Peyer's patch (tissue), 4 donors: ENCODE data around the gene SLC6A3. TPM values are rescaled to one million over a fixed set of nuclear protein-coding genes. Genes with fewer than 3 reads are reported as not detected.

Experiments used
- DNase-seq, 3 donors: peaks; one replicate each; pipeline ENCODE4 v3.0.0-alpha.2; 2017 to 2019
- H3K27ac ChIP-seq, 4 donors: fragments of 200-600 bp; sonication (generic); one replicate each; pipeline ENCODE4 v1.5.1; 2016 to 2019
- H3K27me3 ChIP-seq, 2 donors: fragments of 200-600 bp; sonication (generic); one replicate each; pipeline ENCODE4 v1.5.1; 2019
- H3K36me3 ChIP-seq, 3 donors: fragments of 200-600 bp; sonication (generic); one replicate each; pipeline ENCODE4 v1.5.1; 2016 to 2019
- H3K4me1 ChIP-seq, 4 donors: fragments of 200-600 bp; sonication (generic); one replicate each; pipeline ENCODE4 v1.5.1; 2016 to 2019
- H3K4me3 ChIP-seq, 4 donors: fragments of 200-600 bp; sonication (generic); 1 replicate in 3 of 4; 2 replicates in 1 of 4; pipeline ENCODE4 v1.5.1; 2016 to 2019; ENCODE audit warnings: mild to moderate bottlenecking in 1 of 4
- H3K9me3 ChIP-seq, 4 donors: fragments of 200-600 bp; sonication (generic); one replicate each; pipeline ENCODE4 v1.5.1; 2016 to 2019; ENCODE audit warnings: mild to moderate bottlenecking in 1 of 4
- CTCF ChIP-seq, 6 experiments: fragments of 450-650 bp in 4 of 6; fragments of 200-600 bp in 2 of 6; sonication (generic) in 1 of 6; IDR thresholded peaks; one replicate each; pipeline ENCODE4 v1.5.1; 2017 to 2019; ENCODE audit warnings: antibody characterized with exemption in 6 of 6, mild to moderate bottlenecking in 3 of 6, moderate library complexity in 1 of 6
- POLR2A ChIP-seq, 2 donors: fragments of 450-650 bp; IDR thresholded peaks; one replicate each; pipeline ENCODE4 v1.5.1; 2017; ENCODE audit warnings: antibody characterized with exemption in 2 of 2, mild to moderate bottlenecking in 2 of 2, moderate library complexity in 2 of 2
- total RNA-seq, 4 donors: library from RNA; depleted of rRNA; stranded (reverse); fragments of >200 nt; gene quantifications; one replicate each; pipeline ENCODE4 v1.1.0, GENCODE V29; 2016

SLC6A3 gene
- total RNA-seq, 4 donors from 2014 or later, result 0.40 to 0.70 TPM; not detected in 2

- TF ChIP-seq CTCF (IDR thresholded peaks at IDR 0.05), result no peak
- no peak for TF ChIP-seq POLR2A (IDR thresholded peaks at IDR 0.05)
- Histone ChIP-seq H3K27ac (no peak overlapping the region), H3K9me3 (no peaks in the 10 kb centered on the region), H3K36me3 (no peaks in the 10 kb centered on the region), H3K4me1 (no peaks in the 10 kb centered on the region), H3K4me3 (no peak overlapping the region), H3K27me3 (no peaks in the 10 kb centered on the region)
- peak in 2 of 3 donors; percentile 43 to 48 for DNase-seq
Observed at GRCh38 chr5:1409381-1410110, 35.7 kb downstream of the SLC6A3 start.

- H3K36me3 ChIP-seq, result no peaks in the 10 kb centered on the region
- no peak overlapping the region for H3K27ac ChIP-seq
- no peaks in the 10 kb centered on the region for H3K9me3 ChIP-seq
- H3K27me3 ChIP-seq, result no peaks in the 10 kb centered on the region
- DNase-seq, result peak in 2 of 3 donors; percentile 28 to 31
- no peaks in the 10 kb centered on the region for H3K4me1 ChIP-seq
- H3K4me3 ChIP-seq, result no peak overlapping the region
- no peak for TF ChIP-seq CTCF (IDR thresholded peaks at IDR 0.05)
- TF ChIP-seq POLR2A (IDR thresholded peaks at IDR 0.05), result no peak
Observed at GRCh38 chr5:1406681-1407640, 38.3 kb downstream of the SLC6A3 start.

- H3K4me3 ChIP-seq, result no peak overlapping the region
- no peak overlapping the region for H3K27ac ChIP-seq
- peak in 2 of 3 donors; percentile 23 to 40 for DNase-seq
- TF ChIP-seq POLR2A (IDR thresholded peaks at IDR 0.05) (no peak), CTCF (IDR thresholded peaks at IDR 0.05) (no peak)
- no peaks in the 10 kb centered on the region for H3K4me1 ChIP-seq
- H3K9me3 ChIP-seq, result no peaks in the 10 kb centered on the region
- H3K27me3 ChIP-seq, result no peaks in the 10 kb centered on the region
- no peaks in the 10 kb centered on the region for H3K36me3 ChIP-seq
Observed at GRCh38 chr5:1405539-1406530, 39.4 kb downstream of the SLC6A3 start.

- Histone ChIP-seq H3K36me3 (no peaks in the 10 kb centered on the region), H3K4me1 (no peaks in the 10 kb centered on the region), H3K9me3 (no peaks in the 10 kb centered on the region), H3K27me3 (no peaks in the 10 kb centered on the region), H3K27ac (no peak overlapping the region), H3K4me3 (no peak overlapping the region)
- DNase-seq, result peak in 2 of 3 donors; percentile 38 to 42
- TF ChIP-seq CTCF (IDR thresholded peaks at IDR 0.05) (no peak), POLR2A (IDR thresholded peaks at IDR 0.05) (no peak)
Observed at GRCh38 chr5:1405121-1405520, 40.1 kb downstream of the SLC6A3 start.

GRCh38 chr5:1404062-1404461 is 41.2 kb downstream of the SLC6A3 start:
- no peaks in the 10 kb centered on the region for H3K4me1 ChIP-seq
- H3K27me3 ChIP-seq, result no peaks in the 10 kb centered on the region
- H3K9me3 ChIP-seq, result no peaks in the 10 kb centered on the region
- no peak overlapping the region for H3K4me3 ChIP-seq
- peak in 2 of 3 donors; percentile 27 to 40 for DNase-seq
- H3K27ac ChIP-seq, result no peak overlapping the region
- TF ChIP-seq CTCF (IDR thresholded peaks at IDR 0.05) (no peak), POLR2A (IDR thresholded peaks at IDR 0.05) (no peak)
- H3K36me3 ChIP-seq, result no peaks in the 10 kb centered on the region
